GM19193 (cell line): ENCODE results near the gene SLC29A3.

Experiments used
- POLR2A ChIP-seq: IDR thresholded peaks from 4 replicates; pipeline ENCODE4 v1.6.1; 2011; ENCODE audit not compliant: insufficient read depth, insufficient read length; ENCODE audit errors: extremely low read depth

The SLC29A3 gene

DNA sequence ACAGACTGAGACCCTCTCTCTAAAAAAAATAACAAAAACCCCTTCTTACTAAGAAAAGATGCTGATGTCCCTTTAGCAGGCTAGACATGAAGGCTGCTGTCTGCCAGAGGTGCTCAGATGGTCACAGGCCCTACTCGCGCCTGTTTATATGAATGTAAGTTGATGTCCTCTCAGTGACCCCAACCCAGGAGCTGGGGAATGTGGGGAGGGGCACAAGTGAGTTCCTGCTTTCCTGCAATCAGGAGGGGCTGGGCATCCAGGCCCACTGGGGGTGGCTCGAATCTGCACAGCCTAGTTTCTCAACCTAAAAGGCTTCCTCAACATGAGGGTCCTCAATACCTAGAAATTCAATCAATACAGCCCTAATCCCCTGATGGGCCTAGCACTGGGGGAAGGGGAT lies 12.1 kb upstream of the SLC29A3 start:
- no peak for TF ChIP-seq POLR2A

DNA sequence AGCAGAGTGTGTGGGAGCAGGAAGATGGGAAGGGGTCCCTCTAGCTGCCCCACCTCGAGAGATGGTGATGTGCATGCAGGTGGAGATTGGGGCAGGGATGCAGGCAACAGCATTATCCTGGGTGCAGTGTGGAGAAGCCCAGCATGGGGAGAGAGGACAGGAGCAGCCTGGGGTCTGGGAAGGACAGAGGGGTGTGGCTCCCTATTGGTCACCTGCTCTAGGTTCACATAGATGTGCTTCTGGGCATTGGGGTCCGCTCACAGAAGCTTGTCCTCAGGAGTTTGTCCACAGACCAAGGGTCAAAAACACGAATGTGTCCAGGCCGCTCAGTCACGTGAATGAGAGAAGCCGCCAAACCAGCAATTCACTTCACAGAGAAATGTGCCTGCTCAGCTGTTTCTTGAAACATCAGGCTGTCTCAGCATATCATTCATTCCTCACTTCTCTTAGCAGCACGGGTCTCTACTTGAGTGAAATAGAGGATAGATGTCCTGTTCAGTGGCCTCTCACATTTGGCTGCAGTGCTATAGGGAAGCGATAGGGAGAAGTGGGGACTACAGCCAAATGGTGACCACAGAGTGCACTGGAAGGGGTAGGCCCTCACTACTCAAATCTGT lies 11.5 kb upstream of the SLC29A3 start:
- TF ChIP-seq POLR2A: no peak

DNA sequence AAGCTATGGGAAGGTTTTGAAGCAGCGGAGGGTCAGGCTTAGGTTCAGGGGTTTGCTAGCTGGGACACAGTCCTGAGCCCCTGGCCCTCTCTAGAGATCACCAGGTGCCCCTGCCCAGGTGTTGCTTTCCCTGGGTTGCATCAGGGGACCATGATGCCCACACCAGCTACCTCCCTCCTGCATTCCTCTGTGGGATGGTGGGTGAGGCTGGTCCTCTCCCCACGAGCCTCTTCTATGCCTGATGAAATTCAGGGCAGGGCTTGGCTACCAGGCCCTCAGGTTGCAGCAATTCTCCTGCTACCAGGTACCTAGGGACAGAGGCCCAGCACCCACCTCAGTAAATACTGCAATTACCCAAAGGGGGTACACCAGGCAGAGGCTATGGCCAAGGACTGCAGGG lies 10.8 kb upstream of the SLC29A3 start:
- TF ChIP-seq POLR2A: no peak

DNA sequence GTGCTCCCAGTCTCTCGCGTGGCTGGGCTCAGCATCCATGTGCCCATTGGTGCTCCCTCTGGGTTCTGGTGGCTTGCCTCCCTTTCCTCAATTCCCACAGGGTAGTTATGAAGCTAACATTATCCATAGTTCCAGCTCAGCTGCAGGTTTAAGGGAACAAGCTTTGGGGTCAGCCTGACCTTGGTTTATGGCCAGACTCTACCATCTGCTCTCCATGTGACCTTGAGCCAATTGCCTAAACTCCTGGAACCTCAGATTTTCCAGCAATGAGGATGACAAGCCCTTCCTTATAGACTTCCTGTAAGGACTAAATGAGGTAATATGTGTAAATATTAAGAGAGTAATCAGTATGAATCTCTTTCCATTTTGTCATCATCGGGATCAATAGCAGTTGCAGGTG lies 10.1 kb upstream of the SLC29A3 start:
- no peak for TF ChIP-seq POLR2A

DNA sequence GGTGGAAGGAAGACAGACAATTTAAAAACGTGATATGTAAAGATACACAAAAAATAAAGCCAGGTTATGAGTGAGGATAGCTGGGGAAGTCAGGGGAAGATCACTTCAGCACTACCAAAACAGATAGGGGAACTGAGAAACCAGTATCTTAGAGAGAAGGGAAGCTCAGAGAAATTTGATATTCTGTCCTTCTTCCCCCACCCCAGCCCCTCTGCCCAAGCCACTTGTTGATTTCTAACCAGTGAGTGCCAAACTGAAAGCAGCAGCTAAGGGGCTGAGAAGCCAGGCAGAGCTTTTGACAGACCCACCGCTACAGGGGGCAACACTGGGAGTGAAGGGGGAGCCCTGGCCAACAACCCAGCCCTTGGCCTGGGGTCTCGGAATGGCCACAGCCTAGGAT lies 9.1 kb upstream of the SLC29A3 start:
- no peak for TF ChIP-seq POLR2A

DNA sequence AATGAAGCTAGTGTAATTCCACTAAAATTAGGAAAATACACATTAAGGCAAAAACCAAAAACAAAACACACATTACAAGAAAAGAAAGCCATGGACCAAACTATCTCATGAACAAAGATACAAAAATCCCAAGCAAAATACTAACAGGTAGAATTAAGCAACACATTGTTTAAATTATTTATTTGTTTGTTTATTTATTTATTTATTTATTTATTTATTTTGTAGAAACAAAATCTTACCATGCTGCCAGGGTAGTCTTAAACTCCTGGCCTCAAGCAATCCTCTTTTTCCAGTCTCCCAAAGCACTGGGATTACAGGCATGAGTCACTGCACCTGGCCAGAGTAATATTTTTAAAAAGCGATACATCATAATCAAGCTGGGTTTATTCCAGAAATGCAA lies 6.8 kb upstream of the SLC29A3 start:
- no peak for TF ChIP-seq POLR2A

DNA sequence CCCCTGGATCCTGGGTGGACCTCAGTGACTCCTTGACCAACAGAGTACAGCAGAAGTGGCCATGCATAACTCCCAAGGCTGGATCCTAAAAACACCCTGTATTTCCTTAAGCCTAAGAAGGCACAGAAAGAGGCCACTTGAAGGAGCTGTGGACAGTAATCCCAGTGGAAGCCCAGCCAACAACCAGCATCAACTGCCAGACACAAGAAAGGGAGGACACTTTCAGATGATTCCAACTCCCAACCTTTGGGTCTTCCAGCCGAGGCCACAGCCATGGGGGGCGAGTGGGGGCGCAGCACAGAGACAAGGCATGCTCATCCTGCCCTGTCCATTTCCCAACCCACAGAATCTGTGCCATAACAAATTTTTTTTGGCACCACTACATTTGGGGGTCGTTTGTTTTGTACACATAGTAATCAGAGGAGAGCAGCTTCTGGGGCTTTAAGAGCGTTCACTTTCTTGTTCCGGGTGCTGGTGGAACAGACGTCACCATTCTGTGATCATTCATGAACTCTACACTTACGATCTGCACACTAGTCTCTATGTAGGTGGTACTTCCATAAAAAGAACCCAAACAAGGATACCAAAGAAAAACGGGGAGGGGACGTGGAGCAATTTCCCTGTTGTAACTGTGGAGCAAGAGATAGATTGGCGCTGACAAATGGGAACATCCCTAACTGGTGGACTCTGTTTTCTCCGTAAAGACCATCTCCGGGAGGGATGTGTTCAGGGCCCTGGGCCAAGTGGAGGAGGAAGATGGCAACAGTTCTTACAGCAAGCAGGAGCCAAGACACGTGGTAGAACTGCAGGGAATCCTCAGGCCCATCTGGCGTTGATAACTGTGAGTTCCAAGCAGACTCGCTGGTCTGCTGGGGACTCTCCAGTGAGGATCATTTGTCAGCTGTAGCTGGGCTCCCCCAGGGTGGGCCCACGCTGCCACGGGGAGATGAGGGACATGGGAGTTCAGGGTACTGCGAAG lies 6.0 kb upstream of the SLC29A3 start:
- no peak for TF ChIP-seq POLR2A

DNA sequence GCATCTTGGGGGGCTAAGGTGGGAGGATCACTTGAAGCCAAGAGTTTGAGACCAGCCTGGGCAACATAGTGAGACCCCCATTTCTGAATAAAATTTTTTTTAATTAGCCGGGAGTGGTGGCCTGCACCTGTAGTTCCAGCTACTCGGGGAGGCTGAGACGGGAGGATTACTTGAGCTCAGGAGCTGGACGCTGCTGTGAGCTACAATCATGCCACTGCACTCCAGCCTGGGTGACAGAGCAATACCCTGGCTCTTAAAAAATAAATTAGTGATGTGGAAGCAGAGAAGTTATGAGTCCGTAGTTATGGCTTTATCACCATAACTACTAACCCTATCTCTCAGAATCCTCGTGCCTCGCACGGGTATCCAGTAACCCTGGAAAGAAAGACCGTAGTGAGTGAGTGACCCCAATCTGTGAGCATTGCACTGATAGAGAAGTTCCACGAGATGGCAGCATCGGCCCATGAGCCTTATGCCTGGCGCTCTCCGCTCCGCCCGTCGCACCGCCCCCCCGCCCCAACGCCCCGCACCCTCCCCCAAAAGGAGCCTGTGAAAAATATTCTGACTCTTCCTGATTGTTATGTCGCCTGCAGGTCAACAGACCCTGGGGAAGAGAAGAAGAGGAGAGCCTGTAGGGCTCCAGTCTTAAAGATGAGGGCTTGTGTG lies 4.9 kb upstream of the SLC29A3 start:
- TF ChIP-seq POLR2A: no peak

DNA sequence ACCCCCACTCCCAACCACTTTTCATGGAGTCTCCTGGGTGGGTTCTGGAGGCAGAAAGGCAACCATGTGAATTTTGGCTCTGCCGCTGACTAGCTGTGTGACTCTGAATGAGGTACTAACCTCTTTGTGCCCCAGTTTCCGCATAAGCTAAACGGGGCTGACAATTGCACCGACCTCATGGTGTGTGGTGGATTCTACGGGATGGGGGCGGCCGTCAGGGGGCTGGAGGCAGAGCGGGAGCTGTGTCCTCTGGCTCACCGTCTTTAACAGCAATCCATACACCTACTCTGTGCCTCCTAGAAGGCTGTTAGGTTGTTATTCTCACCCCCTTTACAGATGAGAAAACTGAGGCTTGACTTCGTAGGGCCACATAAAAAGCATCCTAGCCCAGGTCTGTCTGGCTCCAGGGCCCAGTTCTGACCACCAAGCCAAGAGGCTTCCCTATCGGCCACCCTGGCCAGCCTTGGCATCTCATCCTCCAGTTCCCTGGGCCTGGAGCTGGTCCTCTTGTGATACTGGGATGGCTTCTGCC lies 4.3 kb upstream of the SLC29A3 start:
- TF ChIP-seq POLR2A: no peak

DNA sequence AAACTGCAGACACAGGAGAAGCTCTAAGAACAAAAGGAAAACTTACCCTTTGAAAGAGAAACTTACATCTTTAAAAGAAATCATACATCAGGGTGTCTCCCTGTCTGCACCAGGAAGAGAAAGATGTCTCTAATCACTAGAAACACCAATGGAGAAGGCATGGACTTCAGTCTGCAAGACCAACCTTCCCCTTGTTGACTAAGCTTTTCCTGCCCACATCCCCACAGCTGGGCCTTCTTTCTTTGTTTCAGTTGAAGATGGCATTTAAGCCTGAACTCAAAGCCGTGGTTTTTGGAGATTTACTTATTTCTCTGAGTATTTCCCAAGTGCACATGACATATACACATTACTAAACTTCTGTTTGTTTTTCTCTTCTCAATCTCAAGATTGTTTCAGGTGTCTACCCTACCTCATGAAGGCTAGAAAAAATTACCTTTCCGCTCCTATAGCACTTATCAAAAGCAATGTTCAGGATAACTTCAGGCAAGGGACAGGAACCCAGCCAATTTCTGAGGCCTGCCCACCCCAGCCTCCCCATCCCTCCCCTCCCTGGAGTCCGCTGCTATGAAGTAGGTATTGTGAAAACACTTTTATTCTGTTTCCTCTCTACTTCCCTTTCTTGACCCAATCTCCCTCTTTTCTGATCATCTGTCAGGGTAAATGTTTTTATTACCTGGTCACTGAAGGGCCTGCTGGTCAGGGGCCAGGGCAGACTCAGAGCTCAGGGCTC lies 2.8 kb upstream of the SLC29A3 start:
- TF ChIP-seq POLR2A: no peak

DNA sequence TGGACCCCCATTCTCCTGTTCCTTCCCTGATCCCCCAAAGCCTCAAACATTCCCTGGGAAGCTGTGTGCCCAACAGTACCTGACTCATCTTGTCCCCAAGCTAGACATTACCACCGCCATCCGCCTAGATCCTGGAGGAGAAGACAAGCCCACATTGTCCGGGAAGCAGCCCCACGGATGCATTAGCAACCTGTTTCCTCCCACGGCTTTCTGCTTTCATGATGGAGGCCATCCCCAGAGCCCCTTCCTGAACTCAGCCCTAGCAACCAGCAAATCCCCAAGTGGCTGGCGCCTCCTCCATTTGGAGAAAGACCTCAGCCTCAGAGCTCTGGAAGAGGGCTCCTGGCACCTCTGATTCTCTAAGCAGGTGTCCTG lies 2.3 kb upstream of the SLC29A3 start:
- no peak for TF ChIP-seq POLR2A

DNA sequence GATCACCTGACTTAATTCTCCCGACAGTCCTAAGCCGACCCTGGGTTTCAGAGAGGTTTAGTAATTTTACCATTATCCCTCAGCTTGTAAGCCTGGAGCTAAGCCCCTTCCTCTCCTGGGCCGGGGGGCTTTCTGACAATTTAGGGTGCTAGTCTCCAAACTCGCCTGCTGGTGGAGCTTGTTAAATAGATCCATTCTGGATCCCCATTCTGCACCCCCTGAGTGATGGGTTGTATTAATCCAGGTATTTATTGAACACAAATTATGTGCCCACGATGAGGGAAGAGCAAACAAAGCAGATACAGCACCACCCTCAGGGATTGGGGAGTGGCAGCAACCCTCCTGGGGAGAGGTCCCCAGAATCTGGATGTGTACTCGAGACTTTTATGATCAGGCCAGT lies 1.3 kb upstream of the SLC29A3 start:
- no peak for TF ChIP-seq POLR2A

DNA sequence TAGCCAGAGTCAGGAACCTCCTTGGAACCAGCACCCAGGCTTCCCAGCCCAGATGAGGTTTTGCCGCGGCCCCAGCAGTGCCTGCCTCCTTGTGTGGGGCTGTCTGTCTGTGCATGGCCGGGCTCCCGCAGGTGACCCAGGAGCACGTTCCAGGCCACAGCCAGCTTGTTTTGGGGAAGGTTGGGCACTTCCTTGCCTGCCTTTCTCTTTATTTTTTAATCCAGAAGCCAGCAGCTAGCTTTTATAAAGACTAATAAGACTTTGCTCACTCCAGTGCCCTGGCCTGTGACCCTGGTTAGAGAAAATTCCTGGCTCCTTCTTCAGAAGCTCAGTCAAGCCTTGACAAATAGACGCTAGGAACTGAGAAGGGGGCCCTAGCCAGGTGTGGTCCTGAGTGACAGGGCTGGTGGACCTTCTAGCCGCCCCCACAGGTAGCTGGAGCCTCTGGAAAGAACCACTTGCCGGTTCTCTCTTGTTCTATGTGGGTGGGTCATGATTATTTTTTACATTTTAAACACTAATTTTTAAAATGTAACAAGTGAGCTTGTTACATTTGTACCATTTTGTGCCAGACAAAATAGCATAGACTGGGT lies 837 bp downstream of the SLC29A3 start:
- no peak for TF ChIP-seq POLR2A

DNA sequence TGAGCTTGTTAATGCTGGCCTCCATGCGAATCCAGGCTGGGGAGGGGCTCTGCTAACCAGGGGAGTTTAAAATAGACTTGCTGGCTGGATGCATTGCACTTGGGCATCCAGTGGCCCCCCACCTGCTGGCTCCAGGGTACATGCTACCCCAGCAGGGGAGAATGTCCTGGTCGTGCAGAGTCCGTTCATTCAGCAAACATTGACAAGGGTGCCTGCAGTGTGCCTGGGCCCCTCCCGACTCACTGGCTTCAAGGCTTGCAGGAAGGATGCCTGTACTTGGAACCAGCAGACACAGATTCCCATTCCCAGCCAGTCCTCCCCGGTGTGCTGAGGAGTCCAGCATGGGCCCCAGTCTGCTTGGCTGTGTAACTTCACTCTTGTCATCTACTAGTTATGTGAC lies 1.5 kb downstream of the SLC29A3 start:
- no peak for TF ChIP-seq POLR2A
